GM12801 (cell line): ENCODE measurements around the gene IQCF5.

Source experiments
- CTCF ChIP-seq: IDR thresholded peaks from one replicate; pipeline ENCODE4 v1.5.1; 2011; ENCODE audit warnings: control low read depth; ENCODE audit not compliant: insufficient read length; ENCODE audit errors: extremely low read depth

The IQCF5 gene

GRCh38 chr3:51860703-51861665 is 14.4 kb downstream of the IQCF5 start, which contains the start of gene IQCF2:
IQCF2 (plus strand) TSS chr3:51861615; CDS start chr3:51861667, 52 bp downstream.
- no peak for TF ChIP-seq CTCF

GRCh38 chr3:51845129-51845528 is 30.3 kb downstream of the IQCF5 start:
- TF ChIP-seq CTCF, result no peak

- TF ChIP-seq CTCF, result no peak
Observed at GRCh38 chr3:51836606-51837005, 38.8 kb downstream of the IQCF5 start.

- TF ChIP-seq CTCF, result no peak
Observed at GRCh38 chr3:51830836-51831385, 44.5 kb downstream of the IQCF5 start.

GRCh38 chr3:51830345-51830744 is 45.1 kb downstream of the IQCF5 start:
- TF ChIP-seq CTCF, result no peak

GRCh38 chr3:51828297-51828696 is 47.1 kb downstream of the IQCF5 start:
- TF ChIP-seq CTCF, result no peak
